Smooth muscle cell (in vitro differentiated cells): ENCODE results near the gene ZMYM5. TPM values are rescaled to one million over a fixed set of nuclear protein-coding genes. Genes with fewer than 3 reads are reported as not detected.
A peak's percentile ranks its signal among the peaks of the same experiment; 100 is the strongest.
"Not testable (repeated sequence)": the region's sequence is repeated elsewhere in the genome, so short reads cannot be mapped to it uniquely, and the experiment has no call there.

Experiments used
- DNase-seq: peaks from one replicate; lab custom pipeline; 2025; ENCODE audit not compliant: unreplicated experiment; lab: John Stamatoyannopoulos, UW
- H2AFZ ChIP-seq: fragments of 200-600 bp; sonication (generic); 2 replicates; pipeline ENCODE4 v1.6.0; 2016; ENCODE audit warnings: antibody characterized with exemption, low read depth, mild to moderate bottlenecking
- H3F3A ChIP-seq: fragments of 200-600 bp; sonication (generic); 2 replicates; pipeline ENCODE4 v1.6.0; 2017; ENCODE audit warnings: antibody characterized with exemption, low read depth
- H3K27ac ChIP-seq: fragments of 200-600 bp; sonication (generic); 2 replicates; pipeline ENCODE4 v1.5.1; 2016; ENCODE audit warnings: low read depth, mild to moderate bottlenecking
- H3K27me3 ChIP-seq: fragments of 200-600 bp; sonication (generic); 2 replicates; pipeline ENCODE4 v1.6.1; 2016; ENCODE audit warnings: low read depth, mild to moderate bottlenecking
- H3K36me3 ChIP-seq: fragments of 200-600 bp; sonication (generic); 2 replicates; pipeline ENCODE4 v1.5.1; 2016; ENCODE audit warnings: low read depth
- H3K4me1 ChIP-seq: fragments of 200-600 bp; sonication (generic); 2 replicates; pipeline ENCODE4 v1.5.1; 2016; ENCODE audit warnings: low read depth
- H3K4me2 ChIP-seq: fragments of 200-600 bp; sonication (generic); 2 replicates; pipeline ENCODE4 v1.6.0; 2016; ENCODE audit warnings: mild to moderate bottlenecking
- H3K4me3 ChIP-seq: fragments of 200-600 bp; sonication (generic); 2 replicates; pipeline ENCODE4 v1.5.1; 2016; ENCODE audit warnings: mild to moderate bottlenecking
- H3K79me2 ChIP-seq: fragments of 200-600 bp; sonication (generic); 2 replicates; pipeline ENCODE4 v1.6.0; 2016; ENCODE audit warnings: low read depth, mild to moderate bottlenecking
- H3K9ac ChIP-seq: fragments of 200-600 bp; sonication (generic); 2 replicates; pipeline ENCODE4 v1.6.0; 2016; ENCODE audit warnings: low read depth
- H3K9me3 ChIP-seq: fragments of 200-600 bp; sonication (generic); replicated peaks from 2 replicates; pipeline ENCODE4 v1.5.1; 2016; ENCODE audit warnings: low read depth
- H4K20me1 ChIP-seq: fragments of 200-600 bp; sonication (generic); 2 replicates; pipeline ENCODE4 v1.6.0; 2016; ENCODE audit warnings: low read depth
- WGBS: methylation state at CpG from one replicate; pipeline ENCODE4 v1.1.7; 2016; ENCODE audit warnings: low lambda C conversion rate; 5-methylcytosine and 5-hydroxymethylcytosine counted together
- polyA plus RNA-seq: library from polyadenylated mRNA; unstranded; fragments of >200 nt; fragmentation: Nextera tagmentation; extraction: Ambion mirVana; gene quantifications from 2 replicates; pipeline ENCODE4 v1.2.1, GENCODE V29; 2016
- total RNA-seq: library from RNA; depleted of rRNA; stranded (reverse); fragments of >200 nt; gene quantifications from 2 replicates; pipeline ENCODE4 v1.2.3, GENCODE V29; 2014
- TF ChIP-seq, protein P1 (sequence below): fragments of 200-600 bp; sonication (generic); IDR thresholded peaks from 2 replicates; pipeline ENCODE4 v1.5.1; 2017; ENCODE audit warnings: borderline replicate concordance, mild to moderate bottlenecking, antibody characterized with exemption; ENCODE audit not compliant: insufficient read depth, poor library complexity, severe bottlenecking

The ZMYM5 gene
- 20.9 and 21.0 TPM in 2 replicates for total RNA-seq
- 14.1 and 17.3 TPM in 2 replicates for polyA plus RNA-seq

DNA sequence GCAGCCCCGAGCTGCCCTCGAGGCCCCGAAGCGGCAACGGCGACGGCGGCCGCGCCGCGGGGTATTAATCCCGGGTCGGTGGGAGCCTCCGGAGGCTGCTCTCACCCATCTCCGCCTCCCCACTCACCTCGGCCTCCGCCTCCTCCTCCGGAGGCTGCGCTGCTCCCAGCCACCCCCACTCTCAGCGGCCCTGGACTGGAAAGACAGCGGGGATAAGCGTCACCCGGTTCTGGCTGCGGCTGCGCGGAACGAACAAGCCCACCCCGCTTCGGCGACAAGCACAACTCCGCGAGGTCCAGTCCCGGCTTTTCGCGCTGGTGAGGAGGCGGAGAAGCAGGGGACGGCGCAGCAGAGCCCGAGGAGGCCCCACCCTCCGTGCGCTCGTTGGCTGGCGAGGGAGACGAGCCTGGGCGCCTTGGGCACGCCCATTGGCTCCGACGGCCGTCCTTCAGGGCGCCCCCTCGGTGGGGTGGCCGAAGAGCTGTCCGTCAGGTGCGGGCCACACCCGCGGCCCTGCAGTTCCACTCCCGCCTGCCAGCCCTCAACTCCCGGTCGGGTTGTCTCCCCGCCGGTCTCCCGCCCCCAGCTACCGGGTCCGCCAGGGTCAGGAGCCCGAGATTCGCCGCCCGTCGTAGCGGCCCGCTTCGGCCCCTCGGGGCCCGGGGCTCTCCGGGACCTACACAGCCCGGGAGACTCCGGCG, at the start of gene ZMYM5:
TSS of gene ZMYM5 (minus strand) at position 327 of the 701 bp plus-strand sequence. CDS start 11,469 bp downstream, outside the sequence.
- TF ChIP-seq, protein P1, sequence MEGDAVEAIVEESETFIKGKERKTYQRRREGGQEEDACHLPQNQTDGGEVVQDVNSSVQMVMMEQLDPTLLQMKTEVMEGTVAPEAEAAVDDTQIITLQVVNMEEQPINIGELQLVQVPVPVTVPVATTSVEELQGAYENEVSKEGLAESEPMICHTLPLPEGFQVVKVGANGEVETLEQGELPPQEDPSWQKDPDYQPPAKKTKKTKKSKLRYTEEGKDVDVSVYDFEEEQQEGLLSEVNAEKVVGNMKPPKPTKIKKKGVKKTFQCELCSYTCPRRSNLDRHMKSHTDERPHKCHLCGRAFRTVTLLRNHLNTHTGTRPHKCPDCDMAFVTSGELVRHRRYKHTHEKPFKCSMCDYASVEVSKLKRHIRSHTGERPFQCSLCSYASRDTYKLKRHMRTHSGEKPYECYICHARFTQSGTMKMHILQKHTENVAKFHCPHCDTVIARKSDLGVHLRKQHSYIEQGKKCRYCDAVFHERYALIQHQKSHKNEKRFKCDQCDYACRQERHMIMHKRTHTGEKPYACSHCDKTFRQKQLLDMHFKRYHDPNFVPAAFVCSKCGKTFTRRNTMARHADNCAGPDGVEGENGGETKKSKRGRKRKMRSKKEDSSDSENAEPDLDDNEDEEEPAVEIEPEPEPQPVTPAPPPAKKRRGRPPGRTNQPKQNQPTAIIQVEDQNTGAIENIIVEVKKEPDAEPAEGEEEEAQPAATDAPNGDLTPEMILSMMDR, result no peak
- peaks cover 20% of the 10 kb centered on the region for H3F3A ChIP-seq
- peaks cover 42% of the 10 kb centered on the region for H3K79me2 ChIP-seq
- peaks cover 37% of the 10 kb centered on the region for H4K20me1 ChIP-seq
- under 1% methylated on average over 70 of the region's 79 CpGs for WGBS
- peak within 1 kb of the TSS; percentile 84 for H3K4me2 ChIP-seq
- peak within 1 kb of the TSS; percentile 95 for H3K9ac ChIP-seq
- H3K36me3 ChIP-seq, result no peaks in the 10 kb centered on the region
- peak within 1 kb of the TSS; percentile 97 for H3K4me3 ChIP-seq
- peak within 1 kb of the TSS; percentile 83 for H2AFZ ChIP-seq
- peak within 1 kb of the TSS; percentile 90 for H3K27ac ChIP-seq
- no peaks in the 10 kb centered on the region for H3K9me3 ChIP-seq
- DNase-seq, result peak; percentile 88
- peaks cover 13% of the 10 kb centered on the region for H3K4me1 ChIP-seq
- no peaks in the 10 kb centered on the region for H3K27me3 ChIP-seq

- Histone ChIP-seq H3K9ac (no peak overlapping the region), H3F3A (no peaks in the 10 kb centered on the region), H2AFZ (no peak overlapping the region), H3K9me3 (no peaks in the 10 kb centered on the region), H3K27ac (no peak overlapping the region), H3K4me3 (no peak overlapping the region), H3K27me3 (no peaks in the 10 kb centered on the region), H3K36me3 (no peaks in the 10 kb centered on the region), H3K4me2 (no peak overlapping the region), H3K4me1 (no peaks in the 10 kb centered on the region), H3K79me2 (no peaks in the 10 kb centered on the region), H4K20me1 (no peaks in the 10 kb centered on the region)
- 83% methylated on average over 9 of the region's 9 CpGs for WGBS
- DNase-seq, result no peak
- TF ChIP-seq, protein P1, result no peak
Measured at GRCh38 chr13:19910336-19911072, 47.1 kb upstream of the ZMYM5 start.

GRCh38 chr13:19908350-19908986, 45.0 kb upstream of the ZMYM5 start:
- TF ChIP-seq, protein P1, result no peak
- Histone ChIP-seq H3K9ac (no peak overlapping the region), H3K4me3 (no peak overlapping the region), H3K27me3 (no peaks in the 10 kb centered on the region), H3K4me1 (no peaks in the 10 kb centered on the region), H3F3A (no peaks in the 10 kb centered on the region), H3K36me3 (no peaks in the 10 kb centered on the region), H3K4me2 (no peak overlapping the region), H3K27ac (no peak overlapping the region), H3K79me2 (no peaks in the 10 kb centered on the region), H2AFZ (no peak overlapping the region), H4K20me1 (no peaks in the 10 kb centered on the region), H3K9me3 (no peaks in the 10 kb centered on the region)
- DNase-seq, result no peak
- WGBS, result 80% methylated on average over 1 of the region's 1 CpG

GRCh38 chr13:19905487-19906195, 42.2 kb upstream of the ZMYM5 start:
- H3K27ac ChIP-seq, H3K4me3 ChIP-seq, H2AFZ ChIP-seq, H3K4me1 ChIP-seq, H3F3A ChIP-seq, H3K9me3 ChIP-seq, H4K20me1 ChIP-seq, H3K4me2 ChIP-seq, H3K36me3 ChIP-seq, DNase-seq, H3K79me2 ChIP-seq, H3K27me3 ChIP-seq, H3K9ac ChIP-seq: not testable (repeated sequence)
- WGBS, result 78% methylated on average over 9 of the region's 9 CpGs
